MM.1S (cell line): ENCODE results near the gene CHDH.

Experiments used
- CTCF ChIP-seq: fragments of 300-600 bp; sonication (generic); IDR thresholded peaks from 2 replicates; pipeline ENCODE4 v1.5.1; 2016; ENCODE audit warnings: antibody characterized with exemption, low read length, mixed read lengths
- EZH2 ChIP-seq: fragments of 300-600 bp; sonication (generic); optimal IDR thresholded peaks from 2 replicates; pipeline ENCODE3; 2017; ENCODE audit warnings: low read depth, mild to moderate bottlenecking, antibody characterized with exemption, low read length, mixed read lengths

DNA sequence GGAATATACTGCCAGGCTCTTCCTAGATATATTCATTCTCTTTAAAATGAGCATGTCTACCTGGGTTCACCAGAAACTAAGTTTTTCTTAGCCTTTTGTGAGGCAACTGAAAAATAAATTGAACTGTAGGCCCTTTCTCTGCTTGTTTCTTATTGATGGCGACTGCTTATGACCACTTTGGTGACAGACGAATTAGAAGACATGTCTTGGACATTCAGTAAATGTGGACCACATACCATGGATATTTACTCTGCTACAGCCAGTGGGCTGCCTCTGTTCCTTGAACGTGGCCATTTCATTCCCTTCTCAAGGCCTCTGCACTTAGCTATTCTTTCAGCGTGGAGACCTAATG is 46.0 kb upstream of the CHDH start:
- TF ChIP-seq EZH2 = no peak
- TF ChIP-seq CTCF = no peak
